Measurements from ENCODE around the gene RPL38. TPM values are rescaled to one million over a fixed set of nuclear protein-coding genes. Genes with fewer than 3 reads are reported as not detected.

The RPL38 gene
- total RNA-seq, 1 donor from 2014 or later, result 3,919 TPM

GRCh38 chr17:74224959-74225725 lies 21.7 kb downstream of the RPL38 start:
- DNase-seq (ENCODE audit: low read depth, low spot score), result no peak

GRCh38 chr17:74226252-74226651 lies 22.8 kb downstream of the RPL38 start:
- no peak for DNase-seq (ENCODE audit: low read depth, low spot score)

GRCh38 chr17:74227271-74228080 lies 24.0 kb downstream of the RPL38 start:
- no peak for DNase-seq (ENCODE audit: low read depth, low spot score)

- DNase-seq (ENCODE audit: low read depth, low spot score), result no peak
These were observed 25.0 kb downstream of the RPL38 start for GRCh38 chr17:74228306-74228978.

GRCh38 chr17:74230896-74231295 lies 27.4 kb downstream of the RPL38 start:
- DNase-seq (ENCODE audit: low read depth, low spot score), result no peak

- DNase-seq (ENCODE audit: low read depth, low spot score), result no peak
These were observed 28.7 kb downstream of the RPL38 start for GRCh38 chr17:74231928-74232907.

- no peak for DNase-seq (ENCODE audit: low read depth, low spot score)
These were observed 30.5 kb downstream of the RPL38 start for GRCh38 chr17:74233937-74234336.

- no peak for DNase-seq (ENCODE audit: low read depth, low spot score)
These were observed 31.0 kb downstream of the RPL38 start for GRCh38 chr17:74234486-74234885.

- no peak for DNase-seq (ENCODE audit: low read depth, low spot score)
These were observed 31.6 kb downstream of the RPL38 start for GRCh38 chr17:74235040-74235581.

- no peak for DNase-seq (ENCODE audit: low read depth, low spot score)
These were observed 32.5 kb downstream of the RPL38 start for GRCh38 chr17:74235911-74236371.

GRCh38 chr17:74237321-74237720 lies 33.8 kb downstream of the RPL38 start:
- DNase-seq (ENCODE audit: low read depth, low spot score), result no peak

- no peak for DNase-seq (ENCODE audit: low read depth, low spot score)
These were observed 35.7 kb downstream of the RPL38 start for GRCh38 chr17:74239172-74239571.

GRCh38 chr17:74240618-74241205 lies 37.2 kb downstream of the RPL38 start:
- no peak for DNase-seq (ENCODE audit: low read depth, low spot score)

- DNase-seq (ENCODE audit: low read depth, low spot score), result no peak
These were observed 38.0 kb downstream of the RPL38 start for GRCh38 chr17:74241431-74241830.

- DNase-seq (ENCODE audit: low read depth, low spot score), result no peak
These were observed 38.4 kb downstream of the RPL38 start for GRCh38 chr17:74241847-74242246.

GRCh38 chr17:74243013-74243755 lies 39.7 kb downstream of the RPL38 start:
- no peak for DNase-seq (ENCODE audit: low read depth, low spot score)

- no peak for DNase-seq (ENCODE audit: low read depth, low spot score)
These were observed 40.6 kb downstream of the RPL38 start for GRCh38 chr17:74244128-74244527.

GRCh38 chr17:74244548-74244947 lies 41.1 kb downstream of the RPL38 start:
- DNase-seq (ENCODE audit: low read depth, low spot score), result no peak

- DNase-seq (ENCODE audit: low read depth, low spot score), result no peak
These were observed 41.8 kb downstream of the RPL38 start for GRCh38 chr17:74245145-74245831.

All from pulmonary artery endothelial cell (primary cell).